Measurements from ENCODE around the gene TTC7B. TPM values are rescaled to one million over a fixed set of nuclear protein-coding genes. Genes with fewer than 3 reads are reported as not detected.

Gene TTC7B
- total and polyA plus RNA-seq, 2 of the 13 experiments (the other 11 are each of a cell fraction or from before 2014, with no cell fraction given) = 1.3 to 3.2 TPM

GRCh38 chr14:90500665-90501370, 315.4 kb downstream of the TTC7B start (continued):
- TF ChIP-seq GFI1 (CRISPR knock-in tag; IDR thresholded peaks at IDR 0.05; ENCODE audit: borderline replicate concordance) (no peak), ZNF775 (CRISPR knock-in tag; IDR thresholded peaks at IDR 0.05; ENCODE audit: borderline replicate concordance) (no peak), MIXL1 (CRISPR knock-in tag; IDR thresholded peaks at IDR 0.05) (no peak), ZNF326 (CRISPR knock-in tag; IDR thresholded peaks at IDR 0.05; ENCODE audit: borderline replicate concordance) (no peak), NFE2L2 (IDR thresholded peaks at IDR 0.05; ENCODE audit: low read length) (peak; percentile 70), ZNF710 (CRISPR knock-in tag; IDR thresholded peaks at IDR 0.05; ENCODE audit: borderline replicate concordance) (no peak), PAX8 (CRISPR knock-in tag; IDR thresholded peaks at IDR 0.05; ENCODE audit: borderline replicate concordance) (no peak), ZNF235 (CRISPR knock-in tag; IDR thresholded peaks at IDR 0.05; ENCODE audit: borderline replicate concordance) (no peak), GABPA (IDR thresholded peaks at IDR 0.05; ENCODE audit: low read depth, low read length) (peak; percentile 90), GABPA (CRISPR knock-in tag; IDR thresholded peaks at IDR 0.05; ENCODE audit: low read depth) (peak; percentile 95), ZNF562 (CRISPR knock-in tag; IDR thresholded peaks at IDR 0.05; ENCODE audit: borderline replicate concordance) (no peak), MTF2 (CRISPR knock-in tag; IDR thresholded peaks at IDR 0.05; ENCODE audit: borderline replicate concordance) (no peak), THAP8 (CRISPR knock-in tag; IDR thresholded peaks at IDR 0.05; ENCODE audit: borderline replicate concordance) (peak; percentile 61; the same call in 1 of the 2 replicates), RFXANK (CRISPR knock-in tag; IDR thresholded peaks at IDR 0.05) (no peak), HMG20B (CRISPR knock-in tag; conservative IDR thresholded peaks at IDR 0.05) (no peak), KLF11 (CRISPR knock-in tag; IDR thresholded peaks at IDR 0.05) (0 out of 2 replicates have a peak, but pooled peaks have one; percentile 50), ZKSCAN8 (CRISPR knock-in tag; IDR thresholded peaks at IDR 0.05; ENCODE audit: borderline replicate concordance) (no peak), PBX2 (CRISPR knock-in tag; IDR thresholded peaks at IDR 0.05) (no peak), HNRNPL (IDR thresholded peaks at IDR 0.05; ENCODE audit: low read depth, low read length) (0 out of 2 replicates have a peak, but pooled peaks have one; percentile 47), TEF (CRISPR knock-in tag; IDR thresholded peaks at IDR 0.05) (no peak), ZMYM3 (CRISPR knock-in tag; IDR thresholded peaks at IDR 0.05) (no peak; the same call in 1 of the 2 replicates), CHCHD3 (CRISPR knock-in tag; IDR thresholded peaks at IDR 0.05) (no peak), ERF (CRISPR knock-in tag; IDR thresholded peaks at IDR 0.05) (peak; percentile 66; the same call in 1 of the 2 replicates), ZNF256 (CRISPR knock-in tag; conservative IDR thresholded peaks at IDR 0.05) (no peak), ZNF251 (CRISPR knock-in tag; IDR thresholded peaks at IDR 0.05) (no peak), SP4 (CRISPR knock-in tag; IDR thresholded peaks at IDR 0.05) (no peak), PHF21A (CRISPR knock-in tag; IDR thresholded peaks at IDR 0.05) (no peak), SIX1 (CRISPR knock-in tag; IDR thresholded peaks at IDR 0.05; ENCODE audit: borderline replicate concordance) (no peak), AHR (CRISPR knock-in tag; IDR thresholded peaks at IDR 0.05) (no peak)
